Activated T-helper 9 cell treated with anti-CD3 and anti-CD28 coated beads, Interleukin-2, amount 50 U/mL, for 16 hours (primary cell): Measurements from ENCODE around the gene ATP5PB.

Experiments
- DNase-seq: peaks from one replicate; pipeline ENCODE4 v3.0.0-alpha.2; 2020; ENCODE audit warnings: low read depth

ATP5PB gene

DNA sequence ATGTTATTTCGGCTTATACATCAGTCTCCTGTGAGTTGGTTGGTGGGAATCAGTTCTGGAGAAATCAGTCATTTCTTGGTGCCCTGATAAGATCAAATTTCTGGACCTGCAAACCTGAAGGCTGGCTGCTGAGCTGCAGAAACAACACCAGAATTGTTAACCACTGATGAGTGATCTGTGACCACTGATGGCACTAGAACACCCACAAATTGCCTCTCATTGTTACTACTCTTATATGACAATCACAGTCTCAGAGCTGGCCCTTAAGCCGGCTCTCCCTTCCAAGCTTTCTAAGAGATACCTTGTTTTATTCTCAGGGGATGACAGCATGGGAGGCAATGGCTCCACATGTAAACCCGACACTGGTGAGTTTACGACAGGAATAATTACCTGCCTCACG lies 26.4 kb downstream of the ATP5PB start:
- DNase-seq = peak; percentile 1

DNA sequence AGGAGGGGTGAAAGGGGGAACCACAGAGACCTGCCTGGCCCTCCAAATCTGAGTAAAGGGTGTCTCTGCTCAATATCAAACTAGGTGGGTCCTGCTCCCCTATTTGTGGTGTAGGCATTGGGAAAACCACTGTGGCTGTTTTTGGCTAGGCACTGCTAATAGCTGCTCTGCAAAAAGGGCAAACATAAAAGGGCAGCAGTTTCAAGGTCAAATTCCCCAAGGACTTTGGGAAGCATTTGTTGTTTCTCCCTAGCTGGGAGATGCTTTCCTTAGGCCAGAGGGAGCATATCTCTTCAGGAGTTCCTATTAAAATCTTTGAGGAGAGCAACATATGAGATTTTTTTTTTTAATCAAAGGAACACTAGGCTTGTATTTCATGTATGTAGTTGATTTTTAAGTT lies 26.9 kb downstream of the ATP5PB start:
- DNase-seq = no peak

DNA sequence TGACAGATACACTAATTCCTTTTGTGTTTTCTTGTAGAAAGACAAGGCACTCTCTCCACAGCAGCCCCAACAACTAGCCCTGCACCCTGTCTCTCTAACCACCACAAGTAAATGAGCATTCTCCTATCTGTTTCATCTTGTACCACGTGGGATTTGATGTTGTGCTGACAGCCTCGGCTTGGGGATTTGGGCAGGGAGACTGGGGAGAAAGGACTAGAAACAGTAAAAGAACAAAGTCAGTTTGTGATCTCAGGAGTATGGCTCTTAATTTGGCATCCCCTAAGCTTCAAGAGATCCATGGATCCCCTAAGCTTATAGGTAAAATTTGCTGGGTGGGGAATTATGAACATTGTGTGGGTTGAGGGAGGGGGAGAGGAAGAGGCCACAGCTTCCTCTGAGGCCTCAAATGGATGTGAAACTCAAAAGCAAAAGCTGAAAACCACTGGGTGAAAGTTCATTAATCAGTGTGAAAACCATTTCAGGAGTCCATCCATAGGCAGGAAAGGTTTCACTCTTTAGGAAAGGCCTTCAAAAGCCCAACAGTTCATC lies 27.6 kb downstream of the ATP5PB start:
- no peak for DNase-seq

DNA sequence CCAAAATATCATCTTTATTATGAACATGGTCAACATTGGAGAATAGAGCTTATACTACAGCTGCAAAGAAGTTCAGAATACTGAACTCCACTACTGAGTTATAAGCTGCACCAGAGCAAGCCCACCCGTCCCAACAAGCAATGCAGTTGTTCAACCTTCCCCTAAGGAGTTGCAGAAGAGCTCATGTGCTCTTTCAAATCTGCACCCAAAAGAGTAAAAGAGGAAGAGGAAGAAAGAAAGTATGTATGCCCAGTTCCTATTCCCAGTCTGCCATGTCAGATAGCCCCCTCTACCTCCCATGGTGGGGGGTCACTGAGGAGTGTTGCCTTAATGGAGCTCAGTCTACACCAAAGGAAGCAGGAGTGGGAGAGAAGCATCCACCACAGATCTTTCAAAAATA lies 31.4 kb downstream of the ATP5PB start:
- no peak for DNase-seq

DNA sequence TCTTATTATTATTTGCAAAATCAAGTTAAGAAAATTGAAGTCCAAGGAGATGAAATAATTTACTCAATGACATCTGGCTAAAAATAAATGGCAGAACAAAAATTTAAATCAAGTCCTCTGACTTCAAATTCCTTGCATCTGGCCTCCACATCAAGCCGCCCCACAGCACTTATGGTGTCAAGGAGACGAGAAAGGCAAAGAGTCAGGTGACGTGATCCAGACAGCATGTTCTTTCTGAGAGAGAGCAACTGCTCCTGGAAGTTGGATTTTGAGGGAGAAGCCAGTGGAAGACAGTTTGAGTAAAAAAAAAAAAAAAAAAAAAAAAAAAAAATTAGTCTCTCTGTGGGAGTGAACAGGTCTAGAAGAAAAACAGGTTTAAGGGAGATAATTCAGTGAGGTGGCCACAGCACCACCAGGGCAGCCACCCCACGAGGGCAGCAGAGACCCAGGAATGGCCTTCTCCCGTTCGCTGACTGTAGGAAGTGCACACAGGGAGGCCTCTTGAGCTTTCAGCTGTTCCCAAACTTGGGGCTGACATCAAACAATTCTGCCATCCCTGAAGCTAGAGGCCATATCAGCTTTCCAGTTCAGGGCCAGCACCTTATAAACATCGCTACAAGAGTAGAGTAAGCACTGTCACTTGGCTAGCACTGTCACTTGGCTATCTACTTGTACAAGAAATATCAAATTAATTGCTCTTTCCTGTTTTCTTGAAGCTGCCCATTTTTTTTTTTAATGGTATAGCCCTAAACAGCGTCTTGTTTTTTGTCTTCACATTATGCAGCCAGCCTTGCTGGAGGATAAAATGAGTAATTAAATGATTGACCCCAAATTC lies 32.3 kb downstream of the ATP5PB start:
- peak; percentile 37 for DNase-seq

DNA sequence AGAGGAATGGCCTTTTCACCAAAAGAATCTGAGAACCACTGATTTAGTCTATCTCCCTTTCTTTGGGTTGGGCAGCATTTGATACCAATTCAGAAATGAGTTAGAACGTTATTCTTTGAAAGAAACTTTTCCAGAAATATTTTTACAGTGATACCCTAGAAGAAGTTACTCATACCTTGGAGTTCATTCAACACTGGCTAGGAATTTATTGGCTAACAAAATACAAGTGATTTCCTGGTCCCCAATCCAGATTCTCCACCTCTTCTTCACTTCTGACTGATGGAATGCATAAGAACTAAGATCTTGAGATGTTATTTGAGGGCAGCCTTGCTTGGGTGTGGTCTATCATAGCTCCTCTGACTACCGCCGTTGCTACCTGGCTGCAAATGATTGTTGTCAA lies 33.9 kb downstream of the ATP5PB start:
- no peak for DNase-seq

DNA sequence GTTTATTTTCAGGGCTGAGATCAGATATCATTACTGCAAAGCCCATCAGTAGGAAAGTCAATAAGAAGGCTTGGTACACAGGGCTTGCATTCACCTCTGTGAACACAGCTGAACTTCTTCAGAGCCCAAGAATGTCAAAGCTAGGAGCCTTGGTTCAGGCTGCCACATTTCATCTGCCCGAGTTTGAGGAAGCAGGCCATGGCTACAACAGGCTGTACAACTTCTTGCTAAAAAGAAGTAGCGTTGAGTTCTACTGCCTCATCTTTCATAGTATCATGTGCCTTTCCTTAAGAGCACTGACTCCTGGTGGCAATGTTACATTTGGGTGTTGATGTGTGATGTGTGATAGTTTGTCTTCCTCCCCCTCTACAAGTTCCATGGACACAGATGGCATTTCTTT lies 34.6 kb downstream of the ATP5PB start:
- no peak for DNase-seq

DNA sequence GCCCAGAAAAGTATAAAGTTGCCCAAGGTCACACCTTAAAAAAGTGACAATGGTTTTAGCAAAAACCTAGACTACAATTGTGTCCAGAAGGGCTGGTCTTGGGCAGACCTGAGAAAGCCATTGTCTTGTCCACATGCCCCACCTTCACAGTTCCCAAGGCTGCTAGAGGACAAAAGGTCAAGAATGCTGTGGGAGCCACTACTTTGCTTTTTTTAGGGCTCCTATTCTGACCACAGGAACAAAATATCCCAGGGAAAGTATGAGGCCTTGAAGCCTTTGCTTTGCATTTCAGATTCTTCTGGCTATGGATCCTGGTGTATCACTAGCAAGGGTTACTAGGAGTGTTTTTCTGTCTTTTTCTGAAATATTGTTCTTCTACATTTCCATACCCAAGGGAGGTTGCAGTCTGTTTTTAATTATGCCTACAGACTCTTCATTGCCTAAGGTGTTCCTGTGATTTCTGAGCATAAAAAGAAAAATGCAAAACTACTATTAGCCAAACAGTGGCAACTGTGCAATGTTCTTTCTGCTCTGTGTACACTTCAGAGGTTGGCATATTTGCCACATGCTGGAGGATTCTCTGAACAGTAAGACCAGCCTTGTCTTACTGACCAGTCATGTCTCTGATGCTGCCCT lies 35.2 kb downstream of the ATP5PB start:
- DNase-seq = no peak

DNA sequence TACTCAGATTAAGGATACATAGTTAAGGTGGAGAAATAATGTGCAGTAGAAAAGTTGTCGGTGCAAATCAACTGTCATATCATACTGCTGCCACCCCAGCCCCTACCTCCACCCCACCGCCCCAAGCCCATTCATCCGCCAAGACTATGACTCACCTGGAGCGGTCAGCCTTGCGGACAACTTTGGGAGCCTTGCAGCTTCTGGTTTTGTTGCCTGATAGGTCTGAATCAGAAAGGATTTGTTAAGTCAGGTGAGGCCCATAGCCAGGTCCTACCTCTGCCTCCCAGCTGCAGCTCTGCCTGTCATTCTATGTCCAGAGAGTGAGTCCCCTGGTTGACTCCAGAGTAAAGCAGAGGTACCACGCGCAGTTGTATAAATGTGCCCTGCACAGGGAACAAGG lies 37.2 kb downstream of the ATP5PB start:
- no peak for DNase-seq

DNA sequence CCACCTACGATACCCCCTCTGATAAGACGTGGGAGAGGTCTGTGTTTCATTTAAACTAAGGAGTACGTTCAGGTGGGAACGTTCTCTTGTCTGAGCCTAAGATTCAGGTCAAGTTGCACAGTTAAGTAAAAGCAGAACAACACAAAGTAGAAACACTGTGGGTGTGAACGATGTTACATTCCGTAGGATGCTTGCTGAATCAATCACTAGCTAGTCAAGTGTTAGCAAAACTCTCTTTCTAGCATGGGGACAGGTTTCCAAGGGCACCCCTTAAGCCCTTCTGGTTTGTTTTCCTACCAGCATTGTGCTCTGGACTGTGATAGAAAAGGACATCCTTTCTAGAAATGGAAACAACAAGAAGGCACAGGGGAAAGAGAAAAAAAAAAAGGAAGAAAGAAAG lies 37.9 kb downstream of the ATP5PB start:
- DNase-seq = no peak

DNA sequence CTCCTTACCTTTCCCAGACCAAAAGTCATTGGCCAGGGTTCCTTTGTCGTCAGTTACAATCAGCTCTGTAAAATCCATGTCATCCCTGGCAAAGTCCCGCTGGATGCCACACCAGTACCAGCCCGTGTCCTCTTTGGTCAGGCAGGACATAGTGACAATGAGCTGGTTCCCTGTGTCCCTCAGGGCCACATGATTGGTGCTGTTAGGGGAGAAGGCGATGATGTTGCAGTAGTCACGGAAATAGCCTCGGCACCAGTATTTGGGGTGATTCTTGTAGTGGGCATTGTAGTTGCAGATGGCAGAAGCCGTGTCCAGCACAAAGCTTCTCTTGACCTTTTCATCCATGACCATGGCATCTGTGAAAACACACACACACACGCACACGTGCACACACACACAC lies 39.4 kb downstream of the ATP5PB start:
- no peak for DNase-seq

DNA sequence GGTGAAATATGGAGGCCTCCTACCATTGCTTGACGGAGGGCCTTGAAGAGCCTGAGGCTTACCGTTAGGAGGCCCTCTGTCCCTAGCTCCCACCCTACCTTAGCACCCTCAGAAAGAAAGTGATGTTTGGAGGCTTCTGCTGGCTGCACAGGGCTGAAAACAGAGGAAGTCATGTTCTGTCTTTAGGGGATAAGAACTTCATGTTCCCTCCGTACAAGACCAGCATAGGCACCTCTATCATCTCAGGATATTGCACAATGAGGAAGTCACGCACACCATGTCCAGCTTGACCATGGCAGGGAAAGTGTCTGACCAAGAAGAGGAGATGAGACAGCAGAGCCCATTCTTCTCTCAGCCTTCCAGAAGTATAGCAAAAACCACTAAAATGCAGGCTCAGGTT lies 40.3 kb downstream of the ATP5PB start:
- no peak for DNase-seq

DNA sequence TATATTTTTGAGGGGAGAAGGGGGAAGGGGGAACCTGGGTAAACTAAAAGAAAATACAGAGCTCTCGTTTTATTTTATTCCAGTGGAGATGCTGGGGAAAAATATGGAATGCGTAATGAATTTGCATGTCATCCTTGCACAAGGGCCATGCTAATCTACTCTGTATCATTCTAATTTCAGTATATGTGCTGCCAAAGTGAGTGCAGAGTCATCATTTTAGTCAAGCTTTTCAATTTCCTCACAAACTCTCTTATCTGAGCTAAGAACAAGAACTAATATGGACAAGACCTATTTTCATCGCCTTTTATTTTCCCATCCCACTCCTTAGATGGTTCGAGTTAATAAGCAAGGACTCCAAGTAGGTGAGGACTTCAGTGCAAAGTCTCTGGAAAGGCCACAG lies 41.0 kb downstream of the ATP5PB start:
- no peak for DNase-seq

DNA sequence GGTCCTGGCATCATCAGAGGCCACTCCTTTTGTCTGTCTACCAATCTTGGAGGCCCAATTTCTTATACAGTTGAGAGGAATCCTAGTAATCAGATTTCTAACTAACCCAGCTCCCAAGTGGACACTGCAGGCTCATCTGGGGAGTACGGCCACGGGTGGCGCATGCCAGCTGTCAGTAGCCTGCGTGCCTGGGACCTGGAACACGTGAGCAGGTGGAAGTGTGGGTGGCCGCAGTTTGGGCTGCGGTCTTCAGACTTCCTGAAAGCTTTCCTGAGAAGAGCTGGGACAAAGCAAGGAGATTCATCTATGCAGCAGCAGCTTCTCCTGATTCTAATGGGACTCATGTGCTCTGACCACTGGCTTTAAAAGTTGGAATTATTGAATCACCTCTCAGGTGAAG lies 41.8 kb downstream of the ATP5PB start:
- DNase-seq = no peak

DNA sequence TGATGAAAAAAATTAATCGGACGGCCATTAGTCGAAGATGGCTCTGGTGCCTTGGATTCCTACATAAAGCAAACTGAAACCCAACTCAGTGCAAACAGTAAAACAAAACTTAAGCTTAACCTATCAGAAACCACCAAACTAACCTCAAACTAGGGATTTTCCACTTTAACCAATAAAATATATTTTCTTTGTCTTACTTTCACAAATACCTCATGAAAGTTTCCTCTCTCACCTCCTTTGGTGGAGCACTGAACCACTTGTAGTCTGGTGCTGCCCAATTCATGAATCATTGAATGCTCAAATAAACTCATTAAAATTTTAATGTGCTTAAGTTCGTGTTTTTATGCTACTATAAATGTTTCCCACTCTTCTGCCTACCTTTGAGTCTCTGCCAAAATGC lies 47.1 kb downstream of the ATP5PB start:
- no peak for DNase-seq

DNA sequence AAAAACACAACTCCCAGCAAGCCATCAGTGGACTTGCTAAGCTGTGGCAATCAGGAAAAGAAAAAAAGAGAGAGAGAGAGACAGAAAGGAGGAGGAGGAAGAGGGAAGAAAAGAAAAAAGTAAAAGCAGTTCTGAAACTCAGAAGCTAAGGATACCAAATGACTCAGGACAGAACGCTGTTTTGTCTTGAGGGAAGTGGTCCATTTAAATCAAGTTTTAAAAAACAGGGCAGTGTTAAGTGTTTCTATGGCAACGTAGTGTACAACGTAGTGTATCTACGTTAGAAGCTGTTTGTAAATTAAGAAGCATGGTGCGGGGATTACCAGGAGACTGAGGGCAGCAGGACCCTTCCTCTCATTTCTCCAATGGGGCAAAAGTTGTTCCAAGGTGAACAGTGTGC lies 48.3 kb downstream of the ATP5PB start:
- no peak for DNase-seq

DNA sequence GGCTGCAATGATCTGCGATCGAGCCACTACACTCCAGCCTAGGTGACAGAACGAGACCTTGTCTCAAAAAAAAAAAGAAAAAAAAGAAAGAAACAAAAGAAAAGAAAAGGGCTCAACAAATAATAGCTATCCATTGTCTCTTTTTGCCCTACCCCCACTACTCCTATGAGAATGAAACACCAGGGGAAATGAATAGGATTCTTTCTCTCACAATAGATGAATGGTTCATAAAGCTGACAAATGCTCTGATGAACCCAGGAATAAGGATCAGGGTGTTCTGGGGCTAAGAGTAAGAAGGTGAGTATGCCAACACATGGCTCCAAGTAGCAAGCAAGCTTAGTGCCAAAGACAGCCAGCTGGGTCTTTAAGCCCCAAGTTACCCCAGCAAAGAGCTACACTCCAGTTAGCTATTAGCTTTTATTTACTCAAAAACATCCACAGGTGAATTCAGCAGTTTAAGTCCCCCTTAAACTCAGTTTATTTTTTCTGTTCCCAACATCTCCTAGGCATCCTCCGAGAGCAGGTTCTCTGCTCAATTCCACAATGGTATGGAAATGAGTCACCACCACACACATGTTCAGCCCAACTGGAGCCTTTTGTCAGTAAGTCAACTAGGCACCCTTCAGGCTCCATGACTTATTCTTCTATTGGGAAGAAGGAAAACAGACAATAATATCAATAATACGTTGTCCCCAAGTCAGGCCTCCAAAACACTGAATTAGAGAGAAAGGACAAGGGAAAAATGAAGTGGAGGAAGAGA lies 49.9 kb downstream of the ATP5PB start:
- no peak for DNase-seq

DNA sequence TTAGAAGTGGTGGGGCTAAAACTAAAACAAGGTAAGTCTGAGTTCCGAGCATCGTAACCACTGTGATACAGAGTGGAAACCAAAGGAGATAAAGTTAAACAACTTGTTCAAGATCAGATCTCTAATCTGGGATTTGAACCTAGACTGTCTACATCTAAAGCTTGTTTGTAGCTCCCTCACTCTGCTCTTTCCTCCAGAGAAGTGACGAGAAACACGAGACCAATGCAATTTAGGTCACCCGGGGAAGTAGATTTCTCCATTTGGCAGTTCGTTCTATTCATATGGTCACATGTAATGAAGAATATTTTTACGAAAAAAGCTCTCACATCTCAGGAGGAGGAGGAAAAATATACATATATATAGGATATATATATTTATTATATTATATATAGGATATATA lies 52.4 kb downstream of the ATP5PB start:
- no peak for DNase-seq

DNA sequence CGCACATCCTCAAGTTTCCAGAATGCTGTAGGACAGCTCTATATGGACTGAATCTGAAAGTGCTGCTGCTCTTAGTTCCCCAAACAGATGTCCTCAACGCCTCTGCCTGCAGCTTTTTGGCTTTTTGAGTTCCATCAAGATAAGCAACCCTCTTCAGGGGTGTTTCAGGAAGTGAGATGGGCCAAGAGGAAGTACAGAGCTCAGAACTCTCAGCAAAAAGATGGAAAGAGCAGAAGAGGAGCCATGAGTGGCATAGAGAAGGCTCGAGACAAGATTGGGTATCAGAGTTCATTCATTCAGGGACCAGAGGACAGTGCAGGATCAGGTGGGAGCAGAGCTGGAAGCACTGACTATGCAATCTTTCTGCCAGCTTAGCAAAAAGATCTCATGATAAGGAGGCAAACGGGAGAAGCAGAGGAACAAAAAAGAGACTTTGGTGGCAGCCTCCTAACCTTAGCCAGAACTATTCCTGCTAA lies 54.4 kb downstream of the ATP5PB start, which contains the start of the genes ADORA3 and TMIGD3:
Gene ADORA3, minus strand, starts transcription at position 49 of the 476 bp plus-strand sequence. CDS start 279 bp downstream, outside the sequence.
Gene TMIGD3, minus strand, starts transcription at position 49 of the 476 bp plus-strand sequence. CDS start 279 bp downstream, outside the sequence.
- DNase-seq = no peak

DNA sequence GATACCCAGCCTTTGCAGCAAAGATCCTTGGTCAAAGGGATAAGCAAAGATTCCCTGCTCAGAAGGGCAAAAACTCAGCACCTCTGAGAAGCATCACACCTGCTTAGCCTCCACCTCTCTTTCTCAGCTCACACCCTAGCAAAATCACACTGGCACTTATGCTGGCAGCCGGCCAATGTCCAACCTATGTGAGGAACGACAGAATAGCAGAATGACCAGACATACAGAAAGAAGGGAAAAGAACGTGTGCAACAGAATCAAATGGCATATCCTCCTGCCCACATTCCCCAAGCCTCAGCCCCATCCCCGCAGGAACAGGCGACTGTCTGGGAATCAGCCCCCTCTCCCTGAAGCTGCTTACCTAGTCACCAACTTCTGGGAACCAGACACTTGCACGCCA lies 54.8 kb downstream of the ATP5PB start:
- no peak for DNase-seq

DNA sequence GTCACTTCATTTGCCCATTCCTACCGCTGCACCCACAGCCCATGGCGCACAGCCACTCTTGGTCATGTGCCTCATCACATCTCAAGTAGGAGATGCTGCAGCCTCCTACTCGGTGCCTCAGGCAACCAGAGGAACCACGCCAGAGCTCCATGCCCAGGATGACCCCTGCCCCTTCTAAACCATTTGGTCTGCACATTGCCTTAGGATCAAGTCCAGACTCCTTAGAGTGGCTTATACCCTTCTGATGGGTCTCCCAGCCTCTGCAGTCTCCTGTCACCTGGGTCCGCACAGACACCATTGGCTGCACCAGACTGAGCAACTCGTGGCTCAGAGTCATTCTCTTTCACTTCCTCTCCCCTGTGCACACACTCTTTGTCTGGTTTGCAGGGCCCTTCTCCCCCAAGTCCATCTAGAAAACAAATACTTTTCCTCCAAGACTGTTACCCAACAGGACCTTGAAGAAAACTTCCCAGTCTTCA lies 56.4 kb downstream of the ATP5PB start:
- no peak for DNase-seq

DNA sequence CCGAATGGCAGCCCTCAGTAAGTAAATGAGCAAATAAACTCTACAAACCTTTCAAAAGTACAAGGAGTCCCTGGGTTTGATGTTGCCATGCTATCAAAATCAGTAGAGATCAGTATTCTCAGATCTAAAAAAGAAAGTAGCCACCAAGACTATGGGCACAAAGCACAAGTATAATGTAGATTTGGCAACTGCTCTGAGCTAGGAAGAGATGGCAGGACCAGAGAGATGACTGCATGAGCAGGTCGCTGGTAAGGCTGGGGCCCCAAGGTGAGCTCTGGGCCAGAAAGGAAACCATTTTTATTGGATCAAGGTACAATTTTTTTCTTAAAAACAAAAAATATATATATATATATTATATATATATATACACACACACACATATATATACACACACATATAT lies 57.3 kb downstream of the ATP5PB start:
- no peak for DNase-seq
